HCT116 (cell line): ENCODE data around the gene ESAM. TPM values are rescaled to one million over a fixed set of nuclear protein-coding genes. Genes with fewer than 3 reads are reported as not detected.

ENCODE experiments used
- ATAC-seq: fragments of 200-7000 bp; cut with Tn5 transposase; 2 replicates; pipeline ENCODE4 v1.9.1; 2020; ENCODE audit warnings: mild to moderate bottlenecking, moderate library complexity
- BruUV-seq: library from RNA; stranded (reverse); fragments of 400-500 nt; replicated peaks from 2 replicates; lab custom pipeline; 2021; lab: Mats Ljungman, UMichigan
- CTCF ChIA-PET: fragments of 300-600 bp; sonication (Branson Sonifier 250); formaldehyde crosslinking; loops from one replicate; lab custom pipeline; 2021; ENCODE audit warnings: antibody characterized with exemption; lab: Charles Lee
- POLR2A ChIA-PET: fragments of 300-600, 350-600 bp; sonication (Branson Sonifier 250); formaldehyde crosslinking; loops from one replicate; lab custom pipeline; 2021; ENCODE audit warnings: antibody characterized with exemption; lab: Charles Lee
- RAD21 ChIA-PET, 2 experiments: fragments of 300-600 bp; sonication (Branson Sonifier 250); formaldehyde crosslinking; loops; one replicate each; lab custom pipeline; 2023; ENCODE audit warnings: low total read pairs in 2 of 2; ENCODE audit not compliant: uncharacterized antibody in 2 of 2, unreplicated experiment in 2 of 2, low non-redundant PET in 1 of 2; lab: Charles Lee
- DNase-seq: peaks from one replicate; pipeline ENCODE4 v3.0.0-alpha.2; 2010; ENCODE audit warnings: low read depth, low spot score
- H2AFZ ChIP-seq: fragments of 200-600 bp; shearing (Covaris generic), sonication (generic); 2 replicates; pipeline ENCODE4 v1.6.1; 2017; ENCODE audit warnings: low read depth, mixed run types, mixed read lengths, antibody characterized with exemption, low read length; ENCODE audit not compliant: poor library complexity, severe bottlenecking
- H3K27ac ChIP-seq: 2 replicates; pipeline ENCODE4 v1.5.1; 2012; ENCODE audit warnings: low read depth, low read length
- H3K27me3 ChIP-seq: fragments of 200-600 bp; sonication (generic); 2 replicates; pipeline ENCODE4 v1.6.1; 2016; ENCODE audit warnings: mixed run types, low read length, mixed read lengths; ENCODE audit not compliant: insufficient read depth
- H3K36me3 ChIP-seq, 2 experiments: fragments of 200-500 bp in 1 of 2; fragments of 200-600 bp in 1 of 2; sonication (Bioruptor generic) in 1 of 2; sonication (generic) in 1 of 2; 2 replicates each; pipeline versions ENCODE4 v1.5.1 to v1.6.1; 2014 to 2016; ENCODE audit warnings: low read length in 2 of 2, inconsistent platforms in 1 of 2, mixed read lengths in 1 of 2, mixed run types in 1 of 2; ENCODE audit not compliant: insufficient read depth in 2 of 2, control insufficient read depth in 1 of 2
- H3K4me1 ChIP-seq, 2 experiments: fragments of 200-600 bp in 1 of 2; sonication (generic) in 1 of 2; 2 replicates each; pipeline versions ENCODE4 v1.5.1 to v1.6.1; 2012 to 2017; ENCODE audit warnings: low read length in 2 of 2, inconsistent platforms in 1 of 2, mild to moderate bottlenecking in 1 of 2, mixed read lengths in 1 of 2, mixed run types in 1 of 2, moderate library complexity in 1 of 2; ENCODE audit not compliant: insufficient read depth in 2 of 2, control insufficient read depth in 1 of 2
- H3K4me2 ChIP-seq: fragments of 200-600 bp; sonication (generic); 2 replicates; pipeline ENCODE4 v1.6.1; 2017; ENCODE audit warnings: mixed run types, low read length, mixed read lengths
- H3K4me3 ChIP-seq, 2 experiments: fragments of 200-600 bp in 1 of 2; sonication (generic) in 1 of 2; replicated peaks in 1 of 2; 2 replicates each; pipeline ENCODE4 v1.5.1; 2011 to 2016; ENCODE audit warnings: low read length in 2 of 2, control low read depth in 1 of 2, low read depth in 1 of 2, mild to moderate bottlenecking in 1 of 2, mixed read lengths in 1 of 2, mixed run types in 1 of 2
- H3K79me2 ChIP-seq: fragments of 200-600 bp; sonication (generic); 2 replicates; pipeline ENCODE4 v1.6.1; 2017; ENCODE audit warnings: mild to moderate bottlenecking, mixed run types, low read length, moderate library complexity, mixed read lengths; ENCODE audit not compliant: insufficient read depth
- H3K9ac ChIP-seq: fragments of 200-600 bp; sonication (generic); 2 replicates; pipeline ENCODE4 v1.6.1; 2016; ENCODE audit warnings: low read length, mixed read lengths
- H3K9me2 ChIP-seq: fragments of 200-600 bp; sonication (generic), shearing (Covaris generic); 2 replicates; pipeline ENCODE4 v1.6.1; 2017; ENCODE audit warnings: mixed run types, mild to moderate bottlenecking, moderate library complexity; ENCODE audit not compliant: insufficient read depth
- H3K9me3 ChIP-seq, 2 experiments: fragments of 200-500 bp in 1 of 2; fragments of 200-600 bp in 1 of 2; sonication (Bioruptor generic) in 1 of 2; sonication (generic) in 1 of 2; 2 replicates each; pipeline ENCODE4 v1.6.1; 2014 to 2017; ENCODE audit warnings: low read length in 2 of 2, mixed read lengths in 2 of 2, inconsistent platforms in 1 of 2, low read depth in 1 of 2, mild to moderate bottlenecking in 1 of 2, mixed run types in 1 of 2, moderate library complexity in 1 of 2; ENCODE audit not compliant: control insufficient read depth in 1 of 2, insufficient read depth in 1 of 2
- H4K20me1 ChIP-seq: fragments of 200-600 bp; sonication (generic), shearing (Covaris generic); 2 replicates; pipeline ENCODE4 v1.6.1; 2017; ENCODE audit warnings: mixed run types, mild to moderate bottlenecking, moderate library complexity; ENCODE audit not compliant: insufficient read depth
- EZH2 ChIP-seq: fragments of 200-600 bp; sonication (generic); IDR thresholded peaks from 2 replicates; pipeline ENCODE4 v1.6.1; 2017; ENCODE audit warnings: antibody characterized with exemption, mixed run types
- JUND ChIP-seq: IDR thresholded peaks from 2 replicates; pipeline ENCODE4 v1.6.1; 2012
- POLR2AphosphoS5 ChIP-seq: IDR thresholded peaks from 2 replicates; pipeline ENCODE4 v1.6.1; 2011; ENCODE audit warnings: mild to moderate bottlenecking, low read depth, low read length, moderate library complexity
- RAD21 ChIP-seq: IDR thresholded peaks from 2 replicates; pipeline ENCODE4 v1.6.1; 2012; ENCODE audit warnings: low read depth, mild to moderate bottlenecking
- SIN3A ChIP-seq: IDR thresholded peaks from 2 replicates; pipeline ENCODE4 v1.6.1; 2012; ENCODE audit warnings: low read depth
- SP1 ChIP-seq: IDR thresholded peaks from 2 replicates; pipeline ENCODE4 v1.6.1; 2012; ENCODE audit warnings: low read depth
- TCF7L2 ChIP-seq: IDR thresholded peaks from 2 replicates; pipeline ENCODE4 v1.7.0; 2011; ENCODE audit warnings: borderline replicate concordance, inconsistent platforms; ENCODE audit not compliant: insufficient read depth, insufficient read length; ENCODE audit errors: extremely low read depth
- YY1 ChIP-seq: IDR thresholded peaks from 2 replicates; pipeline ENCODE4 v1.6.1; 2011; ENCODE audit warnings: low read length, low read depth, moderate library complexity, mild to moderate bottlenecking; ENCODE audit not compliant: insufficient replicate concordance; ENCODE audit errors: extremely low read depth
- intact Hi-C: fragments of 100-400 bp; cut with micrococcal nuclease; formaldehyde crosslinking; loops from 2 replicates; pipeline ENCODE4 v1.10.0; 2022
- total RNA-seq: library from RNA; stranded (reverse); gene quantifications from one replicate; pipeline ENCODE4 v1.2.1, GENCODE V29; 2021; ENCODE audit not compliant: unreplicated experiment
- TF ChIP-seq, protein P1 (sequence below): IDR thresholded peaks from 2 replicates; pipeline ENCODE4 v1.6.1; 2012
- TF ChIP-seq, protein P2 (sequence below): IDR thresholded peaks from 2 replicates; pipeline ENCODE4 v1.6.1; 2011; ENCODE audit warnings: mild to moderate bottlenecking, low read length, moderate library complexity; ENCODE audit not compliant: insufficient replicate concordance; ENCODE audit errors: extremely low read depth

Gene ESAM
- total RNA-seq, 1 experiment from 2014 or later: 6.1 TPM

DNA sequence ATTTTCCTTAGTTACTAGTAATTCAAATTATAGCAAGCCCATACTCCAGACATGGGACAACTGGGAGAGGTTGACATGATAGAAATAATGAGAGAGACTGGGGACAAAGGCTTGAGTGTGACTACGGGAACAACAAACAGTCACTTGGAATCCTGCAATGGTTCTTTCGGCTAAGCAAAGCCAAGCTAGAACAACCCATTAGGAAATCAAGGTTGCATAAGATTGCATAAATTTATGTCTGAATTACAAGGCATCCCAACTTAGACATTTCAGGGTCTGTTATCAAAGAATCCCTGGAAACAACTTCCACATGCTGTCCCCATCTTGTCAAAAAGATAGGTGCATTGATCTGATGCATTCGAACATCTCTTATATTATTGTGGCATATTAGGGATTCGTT is 32.5 kb downstream of the ESAM start:
- RAD21 ChIA-PET: no interaction called here
- H3K9me2 ChIP-seq: no peaks in the 10 kb centered on the region
- no peak overlapping the region for H3K4me3 ChIP-seq
- H4K20me1 ChIP-seq: no peaks in the 10 kb centered on the region
- H3K4me2 ChIP-seq: no peak overlapping the region
- H3K4me1 ChIP-seq: no peaks in the 10 kb centered on the region
- no peak for DNase-seq
- no peaks in the 10 kb centered on the region for H3K36me3 ChIP-seq
- H3K9ac ChIP-seq: no peak overlapping the region
- H2AFZ ChIP-seq: no peak overlapping the region
- no peaks in the 10 kb centered on the region for H3K79me2 ChIP-seq
- POLR2A ChIA-PET: no interaction called here
- H3K27me3 ChIP-seq: peaks cover 14% of the 10 kb centered on the region; the same call in 1 of the 2 replicates
- H3K9me3 ChIP-seq: no peaks in the 10 kb centered on the region
- ATAC-seq: no peak
- TF ChIP-seq SIN3A: no peak
- no peak for TF ChIP-seq SP1
- TF ChIP-seq, protein P1, sequence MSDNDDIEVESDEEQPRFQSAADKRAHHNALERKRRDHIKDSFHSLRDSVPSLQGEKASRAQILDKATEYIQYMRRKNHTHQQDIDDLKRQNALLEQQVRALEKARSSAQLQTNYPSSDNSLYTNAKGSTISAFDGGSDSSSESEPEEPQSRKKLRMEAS: no peak
- no peak for TF ChIP-seq YY1
- TF ChIP-seq TCF7L2: no peak
- TF ChIP-seq EZH2: no peak
- TF ChIP-seq, protein P2, sequence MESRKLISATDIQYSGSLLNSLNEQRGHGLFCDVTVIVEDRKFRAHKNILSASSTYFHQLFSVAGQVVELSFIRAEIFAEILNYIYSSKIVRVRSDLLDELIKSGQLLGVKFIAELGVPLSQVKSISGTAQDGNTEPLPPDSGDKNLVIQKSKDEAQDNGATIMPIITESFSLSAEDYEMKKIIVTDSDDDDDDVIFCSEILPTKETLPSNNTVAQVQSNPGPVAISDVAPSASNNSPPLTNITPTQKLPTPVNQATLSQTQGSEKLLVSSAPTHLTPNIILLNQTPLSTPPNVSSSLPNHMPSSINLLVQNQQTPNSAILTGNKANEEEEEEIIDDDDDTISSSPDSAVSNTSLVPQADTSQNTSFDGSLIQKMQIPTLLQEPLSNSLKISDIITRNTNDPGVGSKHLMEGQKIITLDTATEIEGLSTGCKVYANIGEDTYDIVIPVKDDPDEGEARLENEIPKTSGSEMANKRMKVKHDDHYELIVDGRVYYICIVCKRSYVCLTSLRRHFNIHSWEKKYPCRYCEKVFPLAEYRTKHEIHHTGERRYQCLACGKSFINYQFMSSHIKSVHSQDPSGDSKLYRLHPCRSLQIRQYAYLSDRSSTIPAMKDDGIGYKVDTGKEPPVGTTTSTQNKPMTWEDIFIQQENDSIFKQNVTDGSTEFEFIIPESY: no peak
- TF ChIP-seq RAD21: no peak
- no peak overlapping the region for H3K27ac ChIP-seq
- BruUV-seq: no TSS peak
- intact Hi-C loops: no loop called here
- CTCF ChIA-PET: no interaction called here

DNA sequence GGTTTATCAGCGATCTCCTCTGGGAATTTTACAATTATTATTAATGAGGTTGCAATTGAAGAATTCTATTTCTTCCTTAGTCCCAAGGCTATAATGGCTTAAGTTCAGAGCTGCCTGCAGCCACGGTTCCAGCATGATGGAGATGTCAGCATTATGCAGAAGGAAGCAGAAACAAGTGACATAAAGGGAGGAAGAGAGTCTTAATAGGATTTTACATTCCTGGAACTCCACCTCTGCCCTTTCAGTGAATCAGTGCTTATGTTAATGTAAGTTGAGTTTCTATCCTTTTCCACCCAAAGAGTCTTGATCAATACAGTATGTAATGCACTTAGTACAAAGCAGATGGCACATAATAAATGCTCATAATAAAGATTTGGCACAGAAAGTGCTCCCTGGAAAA is 34.0 kb downstream of the ESAM start:
- no peak for TF ChIP-seq JUND
- no peak for TF ChIP-seq SP1
- TF ChIP-seq RAD21: 0 out of 2 replicates have a peak, but pooled peaks have one; percentile 0
- TF ChIP-seq POLR2AphosphoS5: no peak
- no TSS peak for BruUV-seq
- ChIA-PET CTCF (no interaction called here), RAD21 (no interaction called here), POLR2A (no interaction called here)
- Histone ChIP-seq H3K27ac (no peak overlapping the region), H3K9me3 (no peaks in the 10 kb centered on the region), H3K79me2 (no peaks in the 10 kb centered on the region), H3K4me1 (no peaks in the 10 kb centered on the region), H4K20me1 (no peaks in the 10 kb centered on the region), H3K9me2 (no peaks in the 10 kb centered on the region), H3K36me3 (no peaks in the 10 kb centered on the region), H2AFZ (no peak overlapping the region), H3K4me3 (no peak overlapping the region), H3K4me2 (no peak overlapping the region), H3K27me3 (peaks cover 28% of the 10 kb centered on the region), H3K9ac (no peak overlapping the region)
- ATAC-seq (no peak), DNase-seq (no peak)
- intact Hi-C loops: no loop called here
